T-helper 17 cell (primary cell): ENCODE data around the gene STXBP5. TPM values are rescaled to one million over a fixed set of nuclear protein-coding genes. Genes with fewer than 3 reads are reported as not detected.

Experiments
- ATAC-seq: fragments of 150-1000 bp; cut with Tn5 transposase; 2 replicates; pipeline ENCODE4 v1.10.0; 2021; ENCODE audit warnings: mild to moderate bottlenecking, moderate library complexity
- DNase-seq, 3 donors: peaks; one replicate each; pipeline versions ENCODE4 v3.0.0 to v3.0.0-alpha.2; 2020 to 2021
- H3K9me3 ChIP-seq: one replicate; pipeline ENCODE4 v1.7.0; 2013; ENCODE audit warnings: low read length, mild to moderate bottlenecking; ENCODE audit not compliant: control insufficient read depth, poor library complexity, severe bottlenecking
- H3K27ac Mint-ChIP-seq: one replicate; pipeline ENCODE4 v1.8.0; 2022; ENCODE audit warnings: mild to moderate bottlenecking, moderate library complexity, mixed read lengths
- H3K27me3 Mint-ChIP-seq: one replicate; pipeline ENCODE4 v1.8.0; 2022; ENCODE audit warnings: mixed read lengths
- H3K36me3 Mint-ChIP-seq: one replicate; pipeline ENCODE4 v1.8.0; 2022; ENCODE audit warnings: low read depth, mixed read lengths
- H3K4me1 Mint-ChIP-seq: one replicate; pipeline ENCODE4 v1.8.0; 2022; ENCODE audit warnings: mild to moderate bottlenecking, mixed read lengths
- H3K4me3 Mint-ChIP-seq: one replicate; pipeline ENCODE4 v1.8.0; 2022; ENCODE audit warnings: mild to moderate bottlenecking, moderate library complexity, mixed read lengths
- total RNA-seq, 4 donors: library from RNA in 2 of 4; stranded (reverse) in 2 of 4; gene quantifications; one replicate each; pipeline ENCODE4 v1.2.3 and lab custom pipeline; 2022 to 2026

STXBP5 gene
- total RNA-seq, 2 donors from 2014 or later = 20.8 to 22.1 TPM

GRCh38 chr6:147278891-147279290 is 74.7 kb downstream of the STXBP5 start:
- H3K4me1 Mint-ChIP-seq = peaks cover 12% of the 10 kb centered on the region
- H3K36me3 Mint-ChIP-seq = peaks cover 2% of the 10 kb centered on the region
- no peaks in the 10 kb centered on the region for H3K9me3 ChIP-seq
- H3K27ac Mint-ChIP-seq = no peak overlapping the region
- ATAC-seq (no peak), DNase-seq (no peak)
- H3K27me3 Mint-ChIP-seq = no peaks in the 10 kb centered on the region
- H3K4me3 Mint-ChIP-seq = no peak overlapping the region

GRCh38 chr6:147279427-147279826 is 75.2 kb downstream of the STXBP5 start:
- H3K27me3 Mint-ChIP-seq = no peaks in the 10 kb centered on the region
- H3K4me1 Mint-ChIP-seq = peaks cover 13% of the 10 kb centered on the region
- peaks cover 2% of the 10 kb centered on the region for H3K36me3 Mint-ChIP-seq
- H3K4me3 Mint-ChIP-seq = no peak overlapping the region
- H3K27ac Mint-ChIP-seq = no peak overlapping the region
- H3K9me3 ChIP-seq = no peaks in the 10 kb centered on the region
- DNase-seq (no peak), ATAC-seq (no peak)

GRCh38 chr6:147281895-147282565 is 77.8 kb downstream of the STXBP5 start:
- DNase-seq = no peak
- H3K4me1 Mint-ChIP-seq = peaks cover 19% of the 10 kb centered on the region
- no peak overlapping the region for H3K27ac Mint-ChIP-seq
- H3K4me3 Mint-ChIP-seq = no peak overlapping the region
- ATAC-seq = no peak
- H3K36me3 Mint-ChIP-seq = peaks cover 2% of the 10 kb centered on the region
- H3K27me3 Mint-ChIP-seq = no peaks in the 10 kb centered on the region
- no peaks in the 10 kb centered on the region for H3K9me3 ChIP-seq

GRCh38 chr6:147282566-147282959 is 78.3 kb downstream of the STXBP5 start:
- no peaks in the 10 kb centered on the region for H3K9me3 ChIP-seq
- Mint-ChIP-seq H3K27ac (no peak overlapping the region), H3K4me3 (no peak overlapping the region), H3K36me3 (peaks cover 2% of the 10 kb centered on the region), H3K4me1 (peaks cover 19% of the 10 kb centered on the region), H3K27me3 (no peaks in the 10 kb centered on the region)
- ATAC-seq = no peak
- no peak for DNase-seq

DNA sequence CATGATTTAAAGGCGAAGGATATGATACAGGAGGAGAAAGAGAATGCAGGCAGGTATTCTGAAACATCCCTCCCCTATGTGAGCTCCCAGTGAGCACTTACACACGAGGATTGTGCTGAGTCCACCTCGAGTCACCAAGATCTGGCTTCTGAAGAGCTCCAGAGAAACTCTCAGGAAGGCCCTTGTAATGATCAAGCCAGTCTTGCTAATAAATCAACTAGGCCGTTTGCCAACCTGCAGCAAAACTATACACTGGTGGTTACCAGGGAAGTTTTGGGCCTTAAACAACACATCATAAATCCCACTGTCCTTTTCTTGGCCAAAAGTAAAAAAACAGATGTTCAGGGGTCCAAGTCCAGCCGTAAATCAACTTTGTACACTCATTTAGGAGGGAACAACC is 79.2 kb downstream of the STXBP5 start:
- peak overlapping the region; percentile 88 for H3K27ac Mint-ChIP-seq
- no peak overlapping the region for H3K4me3 Mint-ChIP-seq

GRCh38 chr6:147285087-147285855 is 81.1 kb downstream of the STXBP5 start:
- peaks cover 19% of the 10 kb centered on the region for H3K4me1 Mint-ChIP-seq
- peaks cover 2% of the 10 kb centered on the region for H3K36me3 Mint-ChIP-seq
- no peak overlapping the region for H3K4me3 Mint-ChIP-seq
- no peaks in the 10 kb centered on the region for H3K27me3 Mint-ChIP-seq
- no peak for DNase-seq
- H3K27ac Mint-ChIP-seq = peak overlapping the region; percentile 88
- ATAC-seq = no peak
- no peaks in the 10 kb centered on the region for H3K9me3 ChIP-seq

More for the DNA sequence above, 79.2 kb downstream of the STXBP5 start:
- no peak for ATAC-seq
- no peaks in the 10 kb centered on the region for H3K9me3 ChIP-seq
- DNase-seq = no peak
- Mint-ChIP-seq H3K27me3 (no peaks in the 10 kb centered on the region), H3K4me1 (peaks cover 23% of the 10 kb centered on the region), H3K36me3 (peaks cover 2% of the 10 kb centered on the region)

- Mint-ChIP-seq H3K27me3 (no peaks in the 10 kb centered on the region), H3K4me3 (no peak overlapping the region), H3K4me1 (peaks cover 13% of the 10 kb centered on the region), H3K27ac (no peak overlapping the region), H3K36me3 (peaks cover 2% of the 10 kb centered on the region)
- H3K9me3 ChIP-seq = no peaks in the 10 kb centered on the region
- no peak for DNase-seq
- no peak for ATAC-seq
Measured at GRCh38 chr6:147287869-147288271, 83.7 kb downstream of the STXBP5 start.

- no peak for DNase-seq
- H3K27me3 Mint-ChIP-seq = no peaks in the 10 kb centered on the region
- H3K4me1 Mint-ChIP-seq = peaks cover 5% of the 10 kb centered on the region
- peaks cover 11% of the 10 kb centered on the region for H3K9me3 ChIP-seq
- H3K4me3 Mint-ChIP-seq = no peak overlapping the region
- no peak for ATAC-seq
- H3K36me3 Mint-ChIP-seq = peaks cover 3% of the 10 kb centered on the region
- H3K27ac Mint-ChIP-seq = no peak overlapping the region
Measured at GRCh38 chr6:147297124-147297523, 92.9 kb downstream of the STXBP5 start.

GRCh38 chr6:147297663-147298316 is 93.6 kb downstream of the STXBP5 start:
- no peak for DNase-seq
- no peak overlapping the region for H3K27ac Mint-ChIP-seq

DNA sequence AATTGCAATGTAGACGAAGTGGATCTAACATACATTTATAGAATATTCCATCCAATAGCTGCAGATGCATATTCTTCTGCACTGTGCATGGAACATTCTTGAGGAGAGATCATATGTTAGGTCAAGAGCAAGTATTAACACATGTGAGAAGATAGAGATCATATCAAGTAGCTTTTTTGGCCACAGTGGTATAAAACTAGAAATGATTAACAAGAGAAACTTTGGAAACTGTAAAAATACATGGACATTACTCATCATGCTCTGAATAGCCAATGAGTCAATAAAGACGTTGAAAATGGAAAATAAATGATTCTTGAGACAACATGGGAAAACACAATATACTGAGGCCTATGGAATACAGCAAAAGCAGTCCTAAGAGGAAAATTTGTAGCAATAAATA is 94.2 kb downstream of the STXBP5 start:
- no peaks in the 10 kb centered on the region for H3K27me3 Mint-ChIP-seq
- H3K36me3 Mint-ChIP-seq = no peaks in the 10 kb centered on the region
- no peak overlapping the region for H3K27ac Mint-ChIP-seq
- H3K4me3 Mint-ChIP-seq = peak overlapping the region; percentile 37
- ATAC-seq (no peak), DNase-seq (no peak)
- peaks cover 5% of the 10 kb centered on the region for H3K4me1 Mint-ChIP-seq
- peaks cover 14% of the 10 kb centered on the region for H3K9me3 ChIP-seq

More at GRCh38 chr6:147297663-147298316, 93.6 kb downstream of the STXBP5 start:
- H3K9me3 ChIP-seq = peaks cover 11% of the 10 kb centered on the region
- Mint-ChIP-seq H3K4me1 (peaks cover 5% of the 10 kb centered on the region), H3K36me3 (peaks cover 3% of the 10 kb centered on the region), H3K27me3 (no peaks in the 10 kb centered on the region), H3K4me3 (peak overlapping the region; percentile 37)
- no peak for ATAC-seq

DNA sequence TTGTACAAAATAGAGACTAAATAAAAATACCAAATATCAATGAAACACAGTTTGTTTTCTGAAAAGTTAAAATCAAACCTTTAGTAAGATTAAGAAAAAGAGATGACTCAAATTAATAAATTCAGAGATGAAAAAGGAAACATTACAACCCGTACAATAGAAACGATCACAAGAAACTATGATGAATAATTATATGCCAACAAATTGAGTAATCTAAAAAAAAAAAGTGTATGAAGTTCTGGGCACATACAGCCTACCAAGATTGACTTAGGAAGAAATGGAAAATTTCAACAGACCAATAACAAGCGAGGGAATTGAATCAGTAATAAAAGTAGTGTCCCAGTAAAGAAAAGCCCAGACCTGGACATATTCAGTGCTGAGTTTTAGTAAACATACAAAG is 94.8 kb downstream of the STXBP5 start:
- no peak for ATAC-seq
- H3K27me3 Mint-ChIP-seq = no peaks in the 10 kb centered on the region
- peaks cover 5% of the 10 kb centered on the region for H3K4me1 Mint-ChIP-seq
- peaks cover 17% of the 10 kb centered on the region for H3K9me3 ChIP-seq
- H3K27ac Mint-ChIP-seq = no peak overlapping the region
- DNase-seq = no peak
- peaks cover 4% of the 10 kb centered on the region for H3K36me3 Mint-ChIP-seq
- H3K4me3 Mint-ChIP-seq = no peak overlapping the region

DNA sequence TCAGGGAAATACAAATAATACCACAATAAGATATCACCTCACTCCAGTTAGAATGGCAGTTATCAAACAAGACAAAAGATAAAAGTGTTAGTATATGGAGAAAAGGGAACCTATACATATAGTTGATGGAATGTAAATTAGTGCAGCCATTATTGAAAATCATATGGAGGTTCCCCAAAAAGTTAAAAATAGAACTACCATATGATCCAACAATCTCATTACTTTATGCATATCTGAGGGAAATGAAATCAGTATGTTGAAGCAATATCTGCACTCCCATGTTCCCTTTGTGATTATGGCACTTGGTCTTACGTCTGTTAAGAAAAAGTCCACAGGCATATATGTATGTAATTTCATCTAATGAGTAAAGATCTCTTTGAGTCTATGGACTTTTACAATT is 96.9 kb downstream of the STXBP5 start:
- Mint-ChIP-seq H3K36me3 (peaks cover 5% of the 10 kb centered on the region), H3K4me1 (peaks cover 5% of the 10 kb centered on the region), H3K27ac (no peak overlapping the region), H3K27me3 (no peaks in the 10 kb centered on the region), H3K4me3 (no peak overlapping the region)
- peaks cover 16% of the 10 kb centered on the region for H3K9me3 ChIP-seq
- DNase-seq = no peak
- no peak for ATAC-seq

DNA sequence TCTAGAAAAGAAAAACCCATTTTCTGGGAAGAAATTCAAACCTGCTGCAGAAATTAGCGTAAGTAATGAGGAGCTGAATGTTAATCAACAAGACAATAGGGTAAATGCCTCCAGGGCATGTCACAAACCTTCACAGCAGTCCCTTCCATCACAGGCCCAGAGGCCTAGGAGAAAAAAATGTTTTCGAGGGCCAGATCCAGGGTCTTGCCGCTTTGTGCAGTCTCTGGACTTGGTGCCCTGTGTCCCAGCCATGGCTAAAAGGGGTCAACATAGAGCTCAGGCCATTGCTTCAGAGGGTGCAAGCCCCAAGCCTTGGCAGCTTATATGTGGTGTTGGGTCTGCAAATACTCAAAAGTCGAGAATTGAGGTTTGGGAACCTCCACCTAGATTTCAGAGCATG is 99.8 kb downstream of the STXBP5 start:
- H3K9me3 ChIP-seq = peaks cover 6% of the 10 kb centered on the region
- no peak overlapping the region for H3K4me3 Mint-ChIP-seq
- peaks cover 3% of the 10 kb centered on the region for H3K4me1 Mint-ChIP-seq
- DNase-seq (no peak), ATAC-seq (no peak)
- peaks cover 7% of the 10 kb centered on the region for H3K36me3 Mint-ChIP-seq
- H3K27me3 Mint-ChIP-seq = no peaks in the 10 kb centered on the region
- no peak overlapping the region for H3K27ac Mint-ChIP-seq
